ENCODE results near the gene MATR3.

GRCh38 chr5:139294374-139295165, 1.0 kb downstream of the MATR3 start:
- TF ChIP-seq POLR2A (IDR thresholded peaks at IDR 0.05) = no peak
- TF ChIP-seq, protein P1, sequence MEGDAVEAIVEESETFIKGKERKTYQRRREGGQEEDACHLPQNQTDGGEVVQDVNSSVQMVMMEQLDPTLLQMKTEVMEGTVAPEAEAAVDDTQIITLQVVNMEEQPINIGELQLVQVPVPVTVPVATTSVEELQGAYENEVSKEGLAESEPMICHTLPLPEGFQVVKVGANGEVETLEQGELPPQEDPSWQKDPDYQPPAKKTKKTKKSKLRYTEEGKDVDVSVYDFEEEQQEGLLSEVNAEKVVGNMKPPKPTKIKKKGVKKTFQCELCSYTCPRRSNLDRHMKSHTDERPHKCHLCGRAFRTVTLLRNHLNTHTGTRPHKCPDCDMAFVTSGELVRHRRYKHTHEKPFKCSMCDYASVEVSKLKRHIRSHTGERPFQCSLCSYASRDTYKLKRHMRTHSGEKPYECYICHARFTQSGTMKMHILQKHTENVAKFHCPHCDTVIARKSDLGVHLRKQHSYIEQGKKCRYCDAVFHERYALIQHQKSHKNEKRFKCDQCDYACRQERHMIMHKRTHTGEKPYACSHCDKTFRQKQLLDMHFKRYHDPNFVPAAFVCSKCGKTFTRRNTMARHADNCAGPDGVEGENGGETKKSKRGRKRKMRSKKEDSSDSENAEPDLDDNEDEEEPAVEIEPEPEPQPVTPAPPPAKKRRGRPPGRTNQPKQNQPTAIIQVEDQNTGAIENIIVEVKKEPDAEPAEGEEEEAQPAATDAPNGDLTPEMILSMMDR (IDR thresholded peaks at IDR 0.05) = peak in 1 of 6 experiments; percentile 13
